Amniotic stem cell (primary cell): Measurements from ENCODE around the gene PTPRT.

Experiments used
- DNase-seq: peaks from one replicate; lab custom pipeline; 2025; lab: John Stamatoyannopoulos, UW

PTPRT gene

GRCh38 chr20:42974347-42974746 is 215.4 kb downstream of the PTPRT start:
- no peak for DNase-seq

DNA sequence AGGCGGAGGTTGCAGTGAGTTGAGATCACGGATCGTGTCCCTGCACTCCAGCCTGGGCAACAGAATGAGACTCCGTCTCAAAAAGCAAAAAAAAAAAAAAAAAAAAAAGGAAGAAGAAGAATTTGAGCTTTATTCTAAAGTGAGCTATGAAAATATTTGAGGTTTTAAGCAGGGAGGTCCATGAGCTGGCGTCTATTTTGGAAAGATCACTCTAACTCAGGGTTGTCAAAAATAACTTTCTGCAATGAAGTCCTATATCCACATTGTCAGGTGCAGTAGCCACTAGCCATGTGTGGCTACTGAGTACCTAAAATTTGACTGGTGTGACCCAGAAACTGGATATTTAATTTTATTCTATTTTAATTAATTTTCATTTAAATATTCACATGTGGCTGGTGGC is 217.1 kb downstream of the PTPRT start:
- no peak for DNase-seq

- DNase-seq: no peak
Observed at GRCh38 chr20:42968746-42969145, 221.0 kb downstream of the PTPRT start.

GRCh38 chr20:42963796-42964195 is 225.9 kb downstream of the PTPRT start:
- DNase-seq: no peak

- DNase-seq: no peak
Observed at GRCh38 chr20:42961771-42962170, 227.9 kb downstream of the PTPRT start.

DNA sequence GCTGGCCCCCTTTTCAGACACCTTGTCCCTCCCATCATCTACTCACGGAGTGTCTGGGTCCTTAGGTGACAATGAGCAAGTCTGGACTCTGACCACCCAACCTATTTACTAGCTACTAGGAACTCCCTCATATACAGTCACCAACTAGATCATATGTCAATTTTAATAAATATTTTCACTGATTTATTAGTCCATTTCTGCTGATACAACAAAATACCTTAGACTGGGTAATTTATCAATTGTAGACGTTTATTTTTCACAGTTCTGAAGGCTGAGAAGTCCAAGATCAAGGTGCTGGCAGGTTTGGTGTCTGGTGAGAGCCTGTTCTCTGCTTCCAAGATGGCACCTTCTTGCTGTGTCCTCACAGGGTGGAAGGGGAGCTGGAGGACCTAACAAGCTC is 229.7 kb downstream of the PTPRT start:
- no peak for DNase-seq

GRCh38 chr20:42958367-42959069 is 231.2 kb downstream of the PTPRT start:
- no peak for DNase-seq

DNA sequence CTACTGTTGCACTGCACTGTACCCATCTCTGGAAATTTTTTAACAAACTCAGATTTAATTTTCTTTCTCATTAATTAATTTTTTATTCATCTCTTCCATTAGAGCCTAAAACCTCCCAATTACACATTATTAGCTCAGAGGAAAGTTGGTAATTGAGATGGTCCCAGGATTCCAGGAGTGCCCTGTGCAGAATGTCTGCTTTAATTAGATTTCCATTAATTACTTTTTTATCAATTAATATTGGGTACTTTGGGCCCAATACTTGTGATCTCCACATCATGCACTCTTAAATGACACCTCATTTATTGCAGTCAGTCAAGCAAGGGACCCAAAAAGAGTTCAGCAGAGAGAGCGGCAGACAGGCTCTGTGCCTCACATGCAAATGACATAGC is 232.0 kb downstream of the PTPRT start:
- DNase-seq: no peak

DNA sequence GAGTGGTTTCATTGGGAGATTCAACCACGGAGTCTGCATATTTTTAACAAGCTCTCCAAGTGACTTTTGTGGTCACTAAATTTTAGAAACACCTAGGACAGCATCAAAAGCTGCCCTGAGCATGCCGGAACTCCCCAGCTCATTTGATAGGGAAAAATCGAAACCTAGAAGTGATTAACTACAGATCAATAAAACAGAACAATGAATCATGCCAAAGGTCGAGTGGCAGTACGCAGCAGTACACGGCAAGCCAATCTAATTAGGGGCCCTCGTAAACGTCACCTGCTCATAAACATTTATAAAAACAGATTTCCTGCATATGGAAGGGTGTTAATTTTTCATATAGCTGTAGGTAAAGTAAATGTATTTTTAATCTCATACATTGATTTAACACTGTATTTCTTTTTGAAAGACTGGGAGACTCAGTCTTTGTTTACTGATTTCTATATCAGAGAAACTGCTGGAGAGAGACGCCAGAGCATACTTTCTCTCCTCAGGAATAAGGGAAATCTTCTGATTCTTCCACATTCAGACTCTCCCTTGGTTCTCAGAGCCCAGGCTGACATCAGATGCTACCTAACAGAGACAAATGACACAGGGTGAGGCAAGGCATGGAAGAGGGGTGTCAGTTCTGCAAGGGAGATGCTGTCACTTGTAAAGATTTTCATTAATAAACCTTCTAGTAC is 232.5 kb downstream of the PTPRT start:
- DNase-seq: no peak

GRCh38 chr20:42955713-42956112 is 234.0 kb downstream of the PTPRT start:
- no peak for DNase-seq

DNA sequence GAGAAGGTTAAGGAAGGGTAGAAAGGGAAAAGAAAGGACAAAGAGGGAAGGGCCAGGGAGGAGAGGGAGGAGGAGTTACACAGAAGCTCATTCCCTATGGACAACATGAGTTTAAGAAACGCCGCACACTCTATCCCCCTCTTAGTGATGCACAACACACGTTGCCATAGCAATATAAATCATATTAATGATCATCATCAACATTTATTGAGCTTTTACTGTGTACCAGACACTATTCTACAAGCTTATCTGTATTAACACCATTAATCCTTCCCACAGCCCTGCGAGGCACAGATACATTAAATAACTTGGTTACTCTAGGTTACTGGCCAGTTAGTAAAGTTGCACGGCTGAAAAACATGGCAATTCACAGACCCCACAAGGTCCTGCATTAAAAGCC is 234.8 kb downstream of the PTPRT start:
- DNase-seq: no peak

DNA sequence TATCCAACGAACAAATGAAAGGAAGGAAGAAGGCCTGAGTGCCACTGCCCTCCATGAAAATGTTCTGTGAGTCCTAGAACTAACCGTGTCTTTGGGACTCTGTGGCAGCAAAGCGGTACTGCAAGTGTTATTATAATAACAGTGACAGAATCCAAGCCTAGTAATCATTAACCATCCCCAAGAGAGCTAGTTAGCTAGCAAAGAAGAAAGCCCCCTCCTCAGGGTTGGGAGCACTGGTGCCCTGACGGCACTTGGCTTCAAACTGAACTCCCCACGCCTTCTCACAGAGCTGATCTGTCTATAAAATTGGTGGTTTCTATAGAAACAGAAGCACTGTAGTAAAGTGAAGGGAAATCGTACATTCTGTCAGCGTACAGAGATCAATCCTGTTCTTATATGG is 239.8 kb downstream of the PTPRT start:
- no peak for DNase-seq

DNA sequence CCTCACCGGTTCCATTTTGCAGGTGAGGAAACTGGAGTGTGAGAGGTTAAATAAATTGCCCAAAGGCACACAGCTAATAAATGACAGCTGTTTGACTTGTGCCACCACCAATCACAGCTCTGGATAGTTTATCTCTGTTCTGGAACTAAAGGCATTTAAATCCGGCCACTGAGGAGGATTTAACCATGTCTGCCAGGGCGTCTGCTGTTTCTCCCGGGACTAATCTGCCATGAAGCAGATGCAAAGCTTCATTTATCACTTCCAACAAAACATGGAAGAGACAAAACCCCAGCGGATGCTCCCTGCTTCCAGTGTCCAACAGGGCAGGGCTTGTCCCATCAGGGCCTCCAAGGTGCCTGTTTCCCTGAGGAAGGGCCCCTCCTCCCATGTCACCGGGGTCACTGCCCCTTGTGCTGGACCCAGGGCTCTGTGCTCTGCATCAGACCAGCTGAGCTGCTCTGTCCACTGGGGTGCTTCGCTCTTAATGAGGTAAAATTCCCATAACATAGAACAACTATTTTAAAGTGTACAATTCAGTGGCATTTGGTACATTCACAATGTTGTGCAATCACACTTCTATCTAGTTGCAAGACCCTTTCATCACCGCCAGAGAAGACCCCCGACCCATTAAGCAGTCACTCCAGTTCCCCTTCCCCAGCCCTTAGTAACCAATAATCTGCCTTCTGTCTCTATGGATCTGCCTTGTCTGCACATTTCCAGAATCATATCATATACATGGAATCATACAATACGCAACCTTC is 244.3 kb downstream of the PTPRT start:
- no peak for DNase-seq

GRCh38 chr20:42941629-42942028 is 248.1 kb downstream of the PTPRT start:
- DNase-seq: no peak

DNA sequence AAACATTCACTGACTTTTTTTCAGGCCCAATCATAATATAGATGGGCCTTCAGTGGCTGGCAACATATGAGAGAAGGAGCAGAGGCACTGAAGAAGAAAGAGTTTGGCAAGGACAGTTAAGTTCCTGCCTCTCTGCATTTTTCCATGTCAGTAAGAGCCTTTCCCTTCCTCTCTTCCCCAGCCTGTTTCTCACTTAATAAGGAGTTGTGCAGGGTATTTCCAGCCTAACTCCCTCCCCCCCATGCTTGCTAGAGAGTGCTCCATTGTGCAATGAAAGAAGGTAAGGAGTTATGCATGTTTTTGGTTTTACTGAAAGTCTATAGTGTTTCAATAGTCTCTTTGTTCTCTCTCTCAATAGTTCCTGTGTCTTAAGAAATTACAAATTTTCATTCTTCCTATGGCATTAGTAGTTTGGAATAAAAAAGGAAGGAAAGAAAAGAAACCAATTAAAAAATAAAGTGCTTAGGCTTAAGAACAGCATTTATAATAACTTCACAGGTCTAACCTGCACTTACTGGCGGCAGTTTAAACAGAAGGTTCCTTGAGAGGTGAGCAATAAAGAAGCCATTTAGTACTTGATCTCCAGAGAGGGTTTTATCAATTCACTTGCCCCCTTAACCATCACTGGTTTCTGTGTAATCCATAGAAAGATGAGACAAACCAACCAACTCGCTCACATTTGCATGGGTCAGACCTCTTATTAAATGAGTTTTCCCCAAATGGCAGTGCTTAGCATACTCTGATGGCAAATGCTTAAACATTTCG is 251.1 kb downstream of the PTPRT start:
- DNase-seq: no peak

GRCh38 chr20:42936482-42936881 is 253.2 kb downstream of the PTPRT start:
- DNase-seq: no peak

DNA sequence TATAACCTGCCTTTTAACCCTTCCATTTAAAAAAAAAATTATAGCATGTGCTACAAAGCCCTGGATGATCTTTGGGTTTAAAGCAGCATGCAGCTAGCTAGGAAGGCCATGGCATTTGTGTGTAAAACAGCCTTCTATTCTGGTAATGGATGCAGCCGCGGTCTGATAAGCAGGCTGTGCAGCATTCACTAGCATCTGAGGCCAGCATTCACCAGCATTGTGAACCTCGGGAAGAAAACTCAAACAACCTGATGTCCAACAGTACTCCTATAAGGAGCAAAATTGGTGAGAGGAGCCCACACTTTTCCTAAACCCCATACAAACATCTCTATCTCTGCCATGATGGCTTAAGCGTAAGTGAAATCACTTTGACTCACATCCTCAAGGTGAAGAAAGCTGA is 265.5 kb downstream of the PTPRT start:
- DNase-seq: no peak

GRCh38 chr20:42923348-42923918 is 266.3 kb downstream of the PTPRT start:
- no peak for DNase-seq

- DNase-seq: no peak
Observed at GRCh38 chr20:42920776-42921175, 268.9 kb downstream of the PTPRT start.

- DNase-seq: no peak
Observed at GRCh38 chr20:42919316-42919715, 270.4 kb downstream of the PTPRT start.

GRCh38 chr20:42915081-42915480 is 274.6 kb downstream of the PTPRT start:
- DNase-seq: no peak

- DNase-seq: no peak
Observed at GRCh38 chr20:42914302-42914701, 275.4 kb downstream of the PTPRT start.
